Stimulated activated effector memory CD8-positive, alpha-beta T cell treated with anti-CD3 and anti-CD28 coated beads, Interleukin-12 subunit alpha, Interleukin-12 subunit beta, amount 100 ng/mL, for 72 hours (primary cell): ENCODE data around the gene UGT1A8.

Source experiments
- ATAC-seq: fragments of 150-1000 bp; cut with Tn5 transposase; 2 replicates; pipeline ENCODE4 v1.10.0; 2021
- DNase-seq, 2 donors: peaks; one replicate each; pipeline ENCODE4 v3.0.0; 2021 to 2022; ENCODE audit warnings: low spot score in 2 of 2
- H3K27ac Mint-ChIP-seq: one replicate; pipeline ENCODE4 v1.8.0; 2022; ENCODE audit warnings: mild to moderate bottlenecking, mixed read lengths
- H3K36me3 Mint-ChIP-seq: one replicate; pipeline ENCODE4 v1.8.0; 2022; ENCODE audit warnings: mild to moderate bottlenecking, mixed read lengths
- H3K4me1 Mint-ChIP-seq: one replicate; pipeline ENCODE4 v1.8.0; 2022; ENCODE audit warnings: mixed read lengths
- H3K4me3 Mint-ChIP-seq: one replicate; pipeline ENCODE4 v1.8.0; 2022; ENCODE audit warnings: mild to moderate bottlenecking, mixed read lengths
- H3K9me3 Mint-ChIP-seq: one replicate; pipeline ENCODE4 v1.8.0; 2022; ENCODE audit warnings: mixed read lengths

The UGT1A8 gene

DNA sequence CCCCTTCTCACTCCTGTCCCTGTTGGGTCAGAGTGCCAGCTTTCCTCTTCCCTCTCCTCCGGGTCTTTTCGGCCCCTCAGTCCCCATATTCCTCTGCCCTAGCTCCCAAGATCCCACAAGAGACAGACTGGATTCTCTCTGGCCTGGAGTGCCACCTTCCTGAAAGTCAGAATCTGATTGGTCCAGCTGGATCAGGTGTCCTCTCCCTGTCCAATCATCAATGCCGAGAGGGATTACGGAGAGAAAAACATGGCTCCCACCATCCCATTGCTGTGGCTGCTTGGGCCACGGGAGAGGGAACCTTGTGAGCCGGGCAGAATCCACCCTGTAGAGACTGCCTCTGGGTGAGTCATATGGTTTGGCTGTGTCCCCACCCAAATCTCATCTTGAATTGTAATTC lies 158.0 kb downstream of the UGT1A8 start:
- ATAC-seq, result no peak
- Mint-ChIP-seq H3K4me3 (no peak overlapping the region), H3K36me3 (no peaks in the 10 kb centered on the region), H3K4me1 (no peaks in the 10 kb centered on the region), H3K27ac (no peak overlapping the region), H3K9me3 (peaks cover 11% of the 10 kb centered on the region)
- no peak for DNase-seq

DNA sequence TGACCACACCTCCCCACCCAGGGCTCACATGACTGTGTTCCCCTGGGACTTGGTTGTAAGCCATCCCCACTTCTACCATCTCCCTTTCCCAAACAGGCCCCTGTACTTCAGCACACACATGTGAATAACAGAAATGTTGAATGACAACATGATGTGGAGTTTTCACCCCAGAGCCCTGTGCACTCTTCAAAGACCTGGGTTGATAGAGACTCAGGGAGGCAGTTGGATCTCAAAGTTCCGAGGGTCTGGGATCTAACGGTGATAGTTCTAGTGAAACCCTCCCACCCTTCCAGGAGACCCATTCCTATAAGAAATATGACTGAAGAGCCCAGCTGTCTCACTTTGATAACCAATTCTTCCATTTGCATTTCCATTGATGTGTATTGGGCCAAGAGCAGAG lies 160.6 kb downstream of the UGT1A8 start, which contains the start of gene MROH2A:
MROH2A (plus strand) TSS at position 301 of the 400 bp plus-strand sequence. CDS start 1,029 bp downstream, outside the sequence.
- Mint-ChIP-seq H3K27ac (no peak within 1 kb of the TSS), H3K4me3 (no peak within 1 kb of the TSS), H3K36me3 (no peaks in the 10 kb centered on the region), H3K9me3 (peaks cover 11% of the 10 kb centered on the region), H3K4me1 (no peaks in the 10 kb centered on the region)
- ATAC-seq (no peak), DNase-seq (no peak)

DNA sequence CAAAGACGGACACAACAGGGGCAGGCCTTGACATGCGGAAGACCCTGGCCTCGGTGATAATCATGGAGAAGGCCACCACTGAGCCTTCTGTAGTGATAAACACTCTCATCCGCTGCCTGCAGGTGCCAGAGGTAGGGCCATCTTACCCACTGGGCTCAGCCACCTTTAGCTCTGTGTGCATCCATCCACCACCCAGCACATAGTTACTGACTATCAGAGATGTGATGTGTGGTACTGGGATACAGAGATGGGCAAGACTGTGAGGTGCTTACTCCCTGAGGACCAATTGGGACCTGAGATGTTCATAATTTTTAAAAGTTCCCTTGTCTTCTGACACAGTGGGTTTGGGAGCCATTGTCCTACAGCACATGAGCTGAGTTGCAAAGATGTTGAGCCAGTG lies 162.3 kb downstream of the UGT1A8 start:
- H3K4me1 Mint-ChIP-seq, result no peaks in the 10 kb centered on the region
- no peak overlapping the region for H3K27ac Mint-ChIP-seq
- DNase-seq (no peak), ATAC-seq (peak; percentile 28)
- no peaks in the 10 kb centered on the region for H3K36me3 Mint-ChIP-seq
- H3K9me3 Mint-ChIP-seq, result peaks cover 11% of the 10 kb centered on the region
- H3K4me3 Mint-ChIP-seq, result no peak overlapping the region

DNA sequence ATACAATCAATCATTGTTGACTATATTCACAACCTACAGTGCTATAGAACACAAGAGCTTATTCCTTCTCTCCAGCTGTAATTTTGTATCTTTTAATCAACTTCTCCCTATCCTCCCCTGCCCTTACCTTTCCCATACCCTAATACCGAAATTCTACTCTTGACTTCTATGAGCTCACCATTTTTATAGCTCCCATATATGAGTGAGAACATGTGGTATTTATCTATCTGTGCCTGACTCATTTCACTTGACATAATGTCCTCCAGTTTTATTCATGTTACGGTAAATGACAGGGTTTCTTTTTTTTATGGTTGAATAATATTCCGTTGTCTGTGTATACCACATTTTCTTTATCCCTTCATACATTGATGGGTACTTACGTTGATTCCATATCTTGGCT lies 163.3 kb downstream of the UGT1A8 start:
- ATAC-seq (no peak), DNase-seq (no peak)
- H3K4me1 Mint-ChIP-seq, result no peaks in the 10 kb centered on the region
- H3K27ac Mint-ChIP-seq, result no peak overlapping the region
- H3K36me3 Mint-ChIP-seq, result no peaks in the 10 kb centered on the region
- H3K9me3 Mint-ChIP-seq, result peaks cover 10% of the 10 kb centered on the region
- no peak overlapping the region for H3K4me3 Mint-ChIP-seq

DNA sequence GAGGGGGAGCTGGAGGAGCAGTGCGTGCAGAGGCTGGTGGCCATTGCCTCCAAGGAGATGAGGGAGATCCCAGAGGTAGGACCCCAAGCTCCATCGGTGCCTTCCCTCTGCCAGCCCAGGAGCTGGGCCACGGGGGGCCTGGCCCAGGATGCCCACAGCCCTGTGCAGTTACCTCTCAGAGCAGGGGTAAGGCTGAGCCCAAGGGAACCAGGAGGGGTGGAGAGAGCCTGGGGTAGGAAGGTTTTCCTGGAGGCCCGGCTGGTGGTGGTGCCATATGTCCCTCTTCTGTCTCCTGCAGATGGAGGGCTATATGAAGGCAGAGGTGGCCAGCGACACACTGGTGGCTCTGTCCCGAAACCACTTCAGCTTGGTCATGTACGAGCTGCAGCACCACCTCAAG lies 172.1 kb downstream of the UGT1A8 start:
- ATAC-seq (peak; percentile 20), DNase-seq (peak in 1 of 2 donors; percentile 39)
- H3K9me3 Mint-ChIP-seq, result peaks cover 3% of the 10 kb centered on the region
- no peaks in the 10 kb centered on the region for H3K4me1 Mint-ChIP-seq
- H3K27ac Mint-ChIP-seq, result no peak overlapping the region
- H3K36me3 Mint-ChIP-seq, result no peaks in the 10 kb centered on the region
- H3K4me3 Mint-ChIP-seq, result no peak overlapping the region

DNA sequence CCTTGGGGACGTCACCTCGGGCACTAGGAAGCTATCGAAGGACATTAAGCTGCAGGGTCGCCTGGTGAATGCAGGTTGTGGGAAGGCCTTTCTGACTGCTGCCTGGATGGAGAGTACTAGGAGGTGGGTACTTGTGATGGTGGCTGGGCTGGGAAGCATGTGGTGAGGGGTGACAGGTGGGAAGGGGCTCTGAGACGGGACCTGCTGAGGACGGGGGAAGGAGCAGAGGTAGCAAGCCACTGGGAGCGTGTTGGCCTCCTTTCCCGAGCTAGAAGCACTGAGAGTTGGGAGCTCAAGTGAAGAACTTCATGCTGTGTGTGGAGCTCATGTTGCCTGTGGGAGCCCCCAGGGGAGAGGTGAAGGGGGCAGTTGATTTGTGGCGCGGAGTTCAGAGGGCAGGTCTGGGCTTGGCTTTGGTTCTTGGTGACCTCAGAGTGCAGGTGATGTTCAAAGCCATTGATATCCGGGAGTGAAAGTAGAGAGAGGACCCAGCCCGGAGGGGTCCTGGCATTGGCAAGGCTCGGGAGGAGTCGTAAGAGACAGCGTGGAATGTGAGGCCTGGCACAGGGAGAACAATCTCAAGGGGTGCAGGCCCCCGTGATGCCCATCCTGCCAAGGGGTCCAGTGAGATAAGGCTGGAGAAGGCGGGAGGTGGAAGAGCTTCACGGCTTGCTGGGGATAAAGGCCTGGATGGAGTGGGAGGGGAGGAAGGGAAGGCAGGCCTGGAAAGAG lies 173.9 kb downstream of the UGT1A8 start:
- Mint-ChIP-seq H3K4me1 (no peaks in the 10 kb centered on the region), H3K36me3 (no peaks in the 10 kb centered on the region), H3K4me3 (no peak overlapping the region), H3K9me3 (no peaks in the 10 kb centered on the region), H3K27ac (no peak overlapping the region)
- ATAC-seq, result no peak
- no peak for DNase-seq

DNA sequence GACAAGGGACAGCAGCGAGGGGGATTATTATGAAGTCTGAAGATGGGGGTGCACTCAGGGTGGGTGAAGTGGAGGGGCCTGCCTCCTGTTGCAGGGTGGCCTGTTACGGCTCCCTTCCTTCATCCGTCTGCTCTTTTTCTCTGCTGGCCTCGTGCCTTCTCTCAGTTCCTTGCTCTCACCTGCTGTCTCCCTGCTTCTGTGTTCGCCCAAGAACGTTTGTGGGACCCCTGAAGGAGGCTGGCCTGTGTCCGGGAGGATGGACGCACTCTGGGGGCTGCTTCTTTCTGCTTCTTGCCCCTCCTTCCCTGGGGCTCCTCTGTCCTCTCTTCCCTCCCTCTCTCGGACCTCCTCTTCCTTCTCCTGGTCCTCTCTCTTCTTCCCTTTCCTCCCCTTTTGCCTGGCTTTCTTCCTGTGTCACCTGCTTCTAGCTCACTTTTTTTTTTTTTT lies 174.5 kb downstream of the UGT1A8 start:
- no peaks in the 10 kb centered on the region for H3K9me3 Mint-ChIP-seq
- DNase-seq (peak in 1 of 2 donors; percentile 34), ATAC-seq (no peak)
- H3K4me1 Mint-ChIP-seq, result no peaks in the 10 kb centered on the region
- H3K36me3 Mint-ChIP-seq, result no peaks in the 10 kb centered on the region
- H3K4me3 Mint-ChIP-seq, result no peak overlapping the region
- no peak overlapping the region for H3K27ac Mint-ChIP-seq

DNA sequence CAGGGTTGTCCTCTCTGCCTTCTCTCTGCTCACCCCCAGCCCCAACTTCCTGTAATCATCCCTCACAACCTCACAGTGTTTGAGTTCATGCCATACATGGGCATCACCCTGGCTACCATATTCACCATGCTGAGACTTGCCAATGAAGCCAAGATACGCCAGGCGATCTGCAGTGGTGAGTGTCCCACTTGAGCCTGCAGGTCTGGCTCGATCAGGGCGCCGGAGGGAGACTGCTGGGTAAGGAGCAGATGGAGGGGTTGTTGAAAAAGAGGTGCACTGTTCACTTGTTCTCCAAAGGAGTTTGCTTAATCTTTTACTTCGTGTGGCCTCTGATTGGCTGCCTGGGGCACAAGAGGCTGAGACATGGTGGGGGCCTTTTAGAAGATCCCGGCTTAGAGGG lies 175.3 kb downstream of the UGT1A8 start:
- no peak overlapping the region for H3K27ac Mint-ChIP-seq
- no peak for ATAC-seq
- H3K36me3 Mint-ChIP-seq, result no peaks in the 10 kb centered on the region
- no peaks in the 10 kb centered on the region for H3K9me3 Mint-ChIP-seq
- DNase-seq, result no peak
- H3K4me1 Mint-ChIP-seq, result no peaks in the 10 kb centered on the region
- H3K4me3 Mint-ChIP-seq, result no peak overlapping the region

DNA sequence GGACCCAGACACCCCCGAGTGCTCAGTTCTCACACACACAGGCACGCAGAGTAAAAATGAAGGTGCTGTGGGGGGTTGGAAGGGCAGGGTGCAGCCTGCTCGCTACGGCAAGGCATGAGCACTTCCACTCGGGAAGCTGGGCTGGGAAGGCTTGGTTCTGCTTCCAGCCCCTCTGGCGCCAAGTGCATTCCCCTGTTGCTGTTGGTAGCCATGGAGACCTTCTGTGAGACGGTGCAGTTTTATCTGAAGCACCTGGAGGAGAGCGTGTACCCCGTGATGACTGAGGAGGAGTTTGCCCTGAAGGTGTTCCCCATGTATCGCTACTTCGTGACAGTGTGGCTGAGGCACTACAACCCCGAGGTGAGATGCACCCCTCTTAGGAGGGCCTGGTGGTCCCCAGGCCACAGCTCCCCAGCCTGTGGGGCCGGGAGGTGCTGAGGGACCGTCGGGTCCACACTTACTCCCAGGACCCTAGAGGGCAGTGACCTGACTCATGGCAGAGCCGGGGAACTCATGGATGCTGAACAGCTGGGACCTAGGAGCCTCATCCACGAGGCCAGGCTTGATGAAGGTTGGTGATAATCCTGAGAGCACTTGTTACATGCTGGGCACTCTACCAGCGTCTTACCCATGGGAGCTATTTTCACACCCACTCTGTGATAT lies 176.2 kb downstream of the UGT1A8 start:
- ATAC-seq (no peak), DNase-seq (peak in 1 of 2 donors; percentile 28)
- Mint-ChIP-seq H3K4me1 (no peaks in the 10 kb centered on the region), H3K27ac (no peak overlapping the region), H3K9me3 (no peaks in the 10 kb centered on the region), H3K36me3 (no peaks in the 10 kb centered on the region), H3K4me3 (no peak overlapping the region)

DNA sequence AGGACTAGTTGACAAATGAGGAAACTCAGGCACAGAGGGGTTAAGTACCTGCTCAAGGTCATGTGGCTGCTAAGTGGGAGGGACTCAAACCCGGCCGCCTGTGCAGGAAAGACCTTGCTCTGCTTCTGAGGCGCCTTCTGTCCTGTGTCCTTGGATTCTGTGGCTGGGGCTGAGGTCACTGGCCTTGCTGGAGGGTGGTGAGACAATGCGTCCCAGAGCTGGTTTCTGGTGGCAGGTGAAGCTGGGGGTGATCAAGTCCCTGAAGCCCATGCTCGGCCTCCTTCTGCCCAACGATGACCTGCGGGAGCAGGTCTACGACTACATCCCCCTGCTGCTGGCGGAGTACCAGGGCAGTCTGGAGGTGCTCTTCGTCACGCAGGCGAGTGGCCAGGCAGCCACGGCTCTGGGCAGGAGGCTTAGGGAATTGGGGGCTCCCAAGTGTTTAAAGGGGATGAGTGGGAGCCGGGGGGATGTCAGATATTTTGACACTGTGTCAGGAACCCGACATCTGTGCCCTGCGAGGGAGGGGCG lies 176.8 kb downstream of the UGT1A8 start:
- Mint-ChIP-seq H3K4me3 (no peak overlapping the region), H3K4me1 (no peaks in the 10 kb centered on the region), H3K9me3 (no peaks in the 10 kb centered on the region), H3K36me3 (no peaks in the 10 kb centered on the region), H3K27ac (no peak overlapping the region)
- peak in 1 of 2 donors; percentile 38 for DNase-seq
- no peak for ATAC-seq

DNA sequence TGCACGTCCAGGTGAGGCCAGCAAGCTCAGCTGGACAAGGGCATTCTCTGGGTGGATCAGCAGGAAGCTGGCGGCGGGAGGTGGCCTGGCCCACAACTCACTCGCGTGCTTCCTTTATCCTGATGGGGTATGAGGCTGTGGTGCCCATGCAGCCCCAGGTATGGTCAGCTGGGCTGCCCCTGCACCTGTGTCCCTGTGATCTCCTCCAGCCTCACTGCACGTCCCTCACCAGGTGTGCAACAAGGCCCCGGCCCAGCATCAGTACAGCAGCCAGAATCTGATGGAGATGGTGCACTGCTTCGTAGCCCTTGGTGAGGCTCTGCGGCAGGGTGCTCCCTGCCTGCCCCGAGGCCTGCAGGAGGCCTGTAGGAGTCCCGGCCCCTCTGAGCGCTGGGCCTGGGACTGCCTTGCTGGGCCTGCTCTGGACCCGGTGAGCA lies 178.3 kb downstream of the UGT1A8 start:
- no peaks in the 10 kb centered on the region for H3K36me3 Mint-ChIP-seq

DNA sequence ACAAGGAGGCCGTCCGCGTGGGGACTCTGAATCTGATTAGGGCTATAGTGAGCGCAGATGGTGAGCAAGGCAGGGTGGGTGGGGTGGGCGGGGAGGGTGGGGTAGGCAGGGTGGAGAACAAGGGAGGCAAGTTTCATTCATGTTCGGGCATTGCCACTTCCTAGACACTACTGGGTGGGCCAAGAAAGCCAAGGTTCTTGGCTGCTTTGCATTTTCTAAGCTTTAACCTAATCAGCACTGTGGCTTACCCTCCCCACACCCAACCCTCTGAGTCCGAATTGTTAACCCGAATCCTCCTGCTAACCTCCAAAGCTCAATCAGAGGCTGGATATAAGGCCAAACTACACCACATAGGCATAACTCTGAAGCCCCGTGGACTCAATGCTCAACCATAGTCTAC lies 178.8 kb downstream of the UGT1A8 start:
- DNase-seq (peak in 1 of 2 donors; percentile 28), ATAC-seq (no peak)
- H3K9me3 Mint-ChIP-seq, result no peaks in the 10 kb centered on the region
- H3K27ac Mint-ChIP-seq, result no peak overlapping the region
- H3K36me3 Mint-ChIP-seq, result no peaks in the 10 kb centered on the region
- H3K4me1 Mint-ChIP-seq, result peaks cover 3% of the 10 kb centered on the region
- H3K4me3 Mint-ChIP-seq, result no peak overlapping the region

More for the DNA sequence above, 178.3 kb downstream of the UGT1A8 start:
- ATAC-seq (no peak), DNase-seq (peak in 1 of 2 donors; percentile 38)
- H3K9me3 Mint-ChIP-seq, result no peaks in the 10 kb centered on the region
- H3K4me3 Mint-ChIP-seq, result no peak overlapping the region
- no peaks in the 10 kb centered on the region for H3K4me1 Mint-ChIP-seq
- no peak overlapping the region for H3K27ac Mint-ChIP-seq

DNA sequence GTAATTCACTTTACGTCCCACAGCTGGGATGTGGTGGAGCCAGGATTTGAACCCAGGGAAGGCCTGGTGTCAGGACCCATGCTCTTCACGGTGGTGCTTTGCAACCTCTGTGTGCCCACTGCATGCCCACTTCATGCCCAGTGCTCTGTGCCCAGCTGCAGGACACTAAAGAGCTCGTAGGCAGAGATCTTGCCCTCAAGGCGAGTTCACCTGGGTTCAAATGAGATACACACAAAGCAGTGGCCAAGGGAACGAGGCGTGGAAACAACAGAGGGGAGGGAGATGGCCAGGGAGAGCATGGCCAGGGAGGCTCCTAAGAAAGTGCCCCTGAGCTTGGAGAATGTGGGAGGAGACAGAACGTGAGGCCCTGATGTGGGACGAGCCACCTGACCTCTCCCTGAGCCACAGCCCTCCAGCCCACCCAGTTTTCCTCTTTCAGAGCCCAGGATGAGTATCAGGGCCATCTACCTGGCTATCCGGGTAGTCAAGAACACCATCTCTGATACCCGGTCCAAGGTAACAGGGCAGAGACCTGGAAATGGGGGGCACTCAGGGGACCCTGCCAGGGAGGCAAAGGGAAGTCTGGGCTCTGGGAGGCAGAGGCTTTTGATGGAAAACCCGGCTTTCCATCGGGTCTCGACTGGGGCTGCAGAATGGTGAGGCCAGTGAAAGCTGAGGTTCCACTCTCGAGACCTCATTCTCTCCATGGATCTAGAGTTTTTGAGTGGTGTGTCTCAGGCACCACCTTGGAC lies 181.1 kb downstream of the UGT1A8 start:
- Mint-ChIP-seq H3K4me1 (peaks cover 7% of the 10 kb centered on the region), H3K4me3 (no peak overlapping the region), H3K36me3 (no peaks in the 10 kb centered on the region), H3K27ac (no peak overlapping the region), H3K9me3 (no peaks in the 10 kb centered on the region)
- DNase-seq, result no peak
- ATAC-seq, result no peak

DNA sequence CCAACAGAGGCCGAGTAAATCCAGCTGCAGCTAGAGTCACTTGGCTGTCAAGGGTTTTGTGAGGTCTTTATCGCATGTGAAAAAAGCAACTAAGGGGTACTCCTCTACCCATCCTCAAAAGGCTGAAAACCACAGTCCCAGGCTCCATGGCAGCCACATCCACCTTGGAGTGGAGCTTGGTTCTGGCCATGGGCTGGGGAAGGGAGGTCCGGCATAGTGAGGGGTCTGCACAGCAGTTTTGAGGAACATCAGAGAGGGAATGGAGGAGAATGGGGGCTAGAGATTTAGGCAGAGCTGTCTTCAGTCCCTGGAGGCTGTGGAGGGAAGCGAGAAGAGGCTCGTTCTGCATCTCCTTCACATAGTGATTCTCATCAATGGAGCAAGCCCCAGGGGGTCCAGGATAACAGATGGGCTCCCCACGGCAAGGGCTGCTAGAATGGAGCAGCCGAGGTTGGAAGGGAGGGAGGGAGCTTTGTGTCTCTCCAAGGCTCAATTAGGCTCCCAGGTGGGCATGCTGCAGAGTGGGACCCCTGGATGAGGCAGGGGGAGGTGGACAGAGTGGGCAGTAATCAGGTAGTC lies 181.7 kb downstream of the UGT1A8 start:
- H3K36me3 Mint-ChIP-seq, result no peaks in the 10 kb centered on the region
- no peak overlapping the region for H3K27ac Mint-ChIP-seq
- ATAC-seq, result no peak
- DNase-seq, result no peak
- no peak overlapping the region for H3K4me3 Mint-ChIP-seq
- H3K4me1 Mint-ChIP-seq, result peaks cover 7% of the 10 kb centered on the region
- no peaks in the 10 kb centered on the region for H3K9me3 Mint-ChIP-seq

DNA sequence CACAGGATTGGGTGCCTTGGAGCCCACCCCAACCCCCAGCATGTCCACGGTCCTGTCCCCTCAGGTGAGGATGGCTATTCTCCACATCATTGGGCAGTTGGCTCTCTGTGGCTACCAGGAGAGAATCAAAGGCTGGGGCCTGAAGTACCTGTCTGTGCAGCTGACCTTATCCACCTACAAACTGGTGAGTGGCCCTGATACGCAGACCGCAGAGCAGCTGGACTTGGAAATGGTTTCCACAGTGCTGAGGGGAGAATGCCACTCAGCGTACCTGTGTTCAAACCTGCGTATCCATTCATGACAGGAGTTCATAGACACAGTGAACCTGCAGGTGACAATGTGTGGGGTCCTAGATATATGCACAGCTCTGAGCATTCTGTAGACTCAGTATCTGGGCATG lies 182.3 kb downstream of the UGT1A8 start:
- H3K36me3 Mint-ChIP-seq, result no peaks in the 10 kb centered on the region
- no peak for ATAC-seq
- no peak overlapping the region for H3K27ac Mint-ChIP-seq
- no peak for DNase-seq
- no peaks in the 10 kb centered on the region for H3K9me3 Mint-ChIP-seq
- H3K4me3 Mint-ChIP-seq, result no peak overlapping the region
- H3K4me1 Mint-ChIP-seq, result peaks cover 7% of the 10 kb centered on the region
